Activated CD4-positive, CD25-positive, alpha-beta regulatory T cell treated with anti-CD3 and anti-CD28 coated beads, Interleukin-2, amount 50 U/mL, for 24 hours (primary cell): ENCODE measurements around the gene PTPRN2.

Experiments
- ATAC-seq, 2 donors: fragments of 150-1000 bp; cut with Tn5 transposase; one replicate each; pipeline ENCODE4 v1.10.0; 2021; ENCODE audit warnings: mild to moderate bottlenecking in 1 of 2, moderate library complexity in 1 of 2

The PTPRN2 gene

GRCh38 chr7:158602905-158603772 lies 15.5 kb upstream of the PTPRN2 start:
- peak; percentile 71 to 83 for ATAC-seq

GRCh38 chr7:158602041-158602440 lies 14.4 kb upstream of the PTPRN2 start:
- ATAC-seq: no peak

GRCh38 chr7:158601090-158601489 lies 13.5 kb upstream of the PTPRN2 start:
- ATAC-seq: peak in 1 of 2 donors; percentile 25

- no peak for ATAC-seq
Observed at GRCh38 chr7:158596745-158597144, 9.1 kb upstream of the PTPRN2 start.

GRCh38 chr7:158596309-158596708 lies 8.7 kb upstream of the PTPRN2 start:
- no peak for ATAC-seq

GRCh38 chr7:158595068-158595467 lies 7.4 kb upstream of the PTPRN2 start:
- ATAC-seq: peak in 1 of 2 donors; percentile 69

GRCh38 chr7:158592541-158592940 lies 4.9 kb upstream of the PTPRN2 start:
- ATAC-seq: no peak

- no peak for ATAC-seq
Observed at GRCh38 chr7:158591944-158592343, 4.3 kb upstream of the PTPRN2 start.

- ATAC-seq: no peak
Observed at GRCh38 chr7:158590181-158590530, 2.5 kb upstream of the PTPRN2 start.

GRCh38 chr7:158589653-158590052 lies 2.0 kb upstream of the PTPRN2 start:
- ATAC-seq: no peak

- ATAC-seq: no peak
Observed at GRCh38 chr7:158588878-158589442, 1.3 kb upstream of the PTPRN2 start.

- no peak for ATAC-seq
Observed at GRCh38 chr7:158588085-158588877, 658 bp upstream of the PTPRN2 start.

GRCh38 chr7:158586499-158587161 lies 993 bp downstream of the PTPRN2 start:
- ATAC-seq: no peak

- no peak for ATAC-seq
Observed at GRCh38 chr7:158585721-158586498, 1.7 kb downstream of the PTPRN2 start.

GRCh38 chr7:158584407-158584806 lies 3.2 kb downstream of the PTPRN2 start:
- no peak for ATAC-seq

- no peak for ATAC-seq
Observed at GRCh38 chr7:158583810-158584209, 3.8 kb downstream of the PTPRN2 start.

GRCh38 chr7:158583143-158583542 lies 4.5 kb downstream of the PTPRN2 start:
- ATAC-seq: no peak

GRCh38 chr7:158582089-158582456 lies 5.5 kb downstream of the PTPRN2 start:
- no peak for ATAC-seq

GRCh38 chr7:158581440-158582088 lies 6.1 kb downstream of the PTPRN2 start:
- ATAC-seq: no peak

- ATAC-seq: no peak
Observed at GRCh38 chr7:158579662-158580646, 7.7 kb downstream of the PTPRN2 start.
